Gastroesophageal sphincter (tissue), 3 donors: Measurements from ENCODE around the gene CDH13.

Source experiments
- CTCF ChIP-seq, 4 experiments: fragments of 200-600 bp in 2 of 4; fragments of 450-650 bp in 2 of 4; sonication (generic) in 1 of 4; IDR thresholded peaks; one replicate each; pipeline ENCODE4 v1.5.1; 2017 to 2019; ENCODE audit warnings: antibody characterized with exemption in 4 of 4, mild to moderate bottlenecking in 2 of 4, moderate library complexity in 2 of 4
- POLR2AphosphoS5 ChIP-seq: sonication (generic); formaldehyde crosslinking; IDR thresholded peaks from one replicate; pipeline ENCODE4 v1.6.1; 2017; ENCODE audit warnings: antibody characterized with exemption

- TF ChIP-seq CTCF (IDR thresholded peaks at IDR 0.05) (no peak), POLR2AphosphoS5 (no peak)
Measured at GRCh38 chr16:83728492-83728891, 1101.7 kb downstream of the CDH13 start.
